EL (cell line): Measurements from ENCODE around the gene S100A4.
"Not testable (repeated sequence)": the region's sequence is repeated elsewhere in the genome, so short reads cannot be mapped to it uniquely, and the experiment has no call there.

Experiments
- DNase-seq: peaks from one replicate; pipeline ENCODE4 v3.0.0-alpha.2; 2016

Gene S100A4

GRCh38 chr1:153566414-153567371 is 21.1 kb upstream of the S100A4 start:
- peak; percentile 99 for DNase-seq

- DNase-seq = peak; percentile 94
Observed at GRCh38 chr1:153565529-153566374, 20.1 kb upstream of the S100A4 start, which contains the start of gene S100A2. Gene S100A2, minus strand, starts transcription at chr1:153565844. Its CDS starts 1,967 bp downstream, at chr1:153563877.

- no peak for DNase-seq
Observed at GRCh38 chr1:153563991-153564390, 18.4 kb upstream of the S100A4 start.

- no peak for DNase-seq
Observed at GRCh38 chr1:153563483-153563901, 17.9 kb upstream of the S100A4 start.

GRCh38 chr1:153562021-153562420 is 16.4 kb upstream of the S100A4 start:
- not testable (repeated sequence) for DNase-seq

- DNase-seq = no peak
Observed at GRCh38 chr1:153561466-153561985, 15.9 kb upstream of the S100A4 start.

- DNase-seq = no peak
Observed at GRCh38 chr1:153560771-153561465, 15.3 kb upstream of the S100A4 start.

GRCh38 chr1:153560241-153560640 is 14.6 kb upstream of the S100A4 start:
- DNase-seq = no peak

GRCh38 chr1:153557877-153558276 is 12.3 kb upstream of the S100A4 start:
- no peak for DNase-seq

GRCh38 chr1:153556348-153556747 is 10.7 kb upstream of the S100A4 start:
- no peak for DNase-seq

- no peak for DNase-seq
Observed at GRCh38 chr1:153553830-153554541, 8.4 kb upstream of the S100A4 start.

GRCh38 chr1:153553096-153553495 is 7.5 kb upstream of the S100A4 start:
- DNase-seq = no peak

- DNase-seq = no peak
Observed at GRCh38 chr1:153552335-153552734, 6.7 kb upstream of the S100A4 start.

GRCh38 chr1:153550827-153551500 is 5.4 kb upstream of the S100A4 start:
- no peak for DNase-seq

- no peak for DNase-seq
Observed at GRCh38 chr1:153550398-153550758, 4.8 kb upstream of the S100A4 start.

GRCh38 chr1:153549741-153550397 is 4.3 kb upstream of the S100A4 start:
- DNase-seq = no peak

GRCh38 chr1:153548722-153549688 is 3.4 kb upstream of the S100A4 start, which contains the start of gene S100A3:
Gene S100A3, minus strand, starts transcription at chr1:153549258. Its CDS starts 773 bp downstream, at chr1:153548485.
- peak; percentile 94 for DNase-seq

GRCh38 chr1:153547560-153548551 is 2.2 kb upstream of the S100A4 start:
- DNase-seq = no peak
